K562 (cell line): Measurements from ENCODE around the gene VIM. TPM values are rescaled to one million over a fixed set of nuclear protein-coding genes. Genes with fewer than 3 reads are reported as not detected.

Experiments
- CHCHD3 ChIP-seq: fragments of 250-450 bp; sonication (Bioruptor Pico); IDR thresholded peaks from 2 replicates; pipeline ENCODE4 v2.1.2; 2022; ENCODE audit warnings: mild to moderate bottlenecking
- CTBP1 ChIP-seq: fragments of 450-650 bp; IDR thresholded peaks from 2 replicates; pipeline ENCODE4 v1.6.1; 2016; ENCODE audit warnings: borderline replicate concordance
- CXXC5 ChIP-seq: fragments of 250-450 bp; sonication (Bioruptor Pico); IDR thresholded peaks from 2 replicates; pipeline ENCODE4 v1.8.0; 2022; ENCODE audit warnings: inconsistent platforms, mild to moderate bottlenecking, moderate library complexity
- HCFC1 ChIP-seq: IDR thresholded peaks from 2 replicates; pipeline ENCODE4 v1.6.1; 2012; ENCODE audit warnings: low read depth, low read length, improper control_type of control experiment
- POLR2A ChIP-seq: fragments of 450-650 bp; conservative IDR thresholded peaks from 2 replicates; pipeline ENCODE4 v1.6.1; 2016
- RBFOX2 ChIP-seq: fragments of 200-400 bp; formaldehyde crosslinking; IDR thresholded peaks from 2 replicates; pipeline ENCODE4 v1.6.1; 2017; ENCODE audit warnings: low read depth, mild to moderate bottlenecking, low read length, moderate library complexity
- RBM14 ChIP-seq: fragments of 200-400 bp; formaldehyde crosslinking; IDR thresholded peaks from 2 replicates; pipeline ENCODE4 v1.6.1; 2018; ENCODE audit warnings: low read depth, mild to moderate bottlenecking, low read length, moderate library complexity, borderline replicate concordance; ENCODE audit not compliant: insufficient read depth
- SNRNP70 ChIP-seq: fragments of 200-400 bp; formaldehyde crosslinking; optimal IDR thresholded peaks from 2 replicates; pipeline ENCODE3; 2017; ENCODE audit warnings: low read depth, low read length
- TBP ChIP-seq: optimal IDR thresholded peaks from 2 replicates; pipeline ENCODE3; 2011; ENCODE audit warnings: low read depth, low read length, improper control_type of control experiment
- ZBTB9 ChIP-seq: fragments of 450-650 bp; formaldehyde crosslinking; IDR thresholded peaks from 2 replicates; pipeline ENCODE4 v1.4.0; 2020; ENCODE audit warnings: mild to moderate bottlenecking, moderate library complexity
- polyA plus RNA-seq, 8 experiments: library from polyadenylated mRNA; depleted of rRNA in 4 of 8; stranded (reverse) in 5 of 8; unstranded in 3 of 8; fragments of >200 nt; fragmentation: Nextera tagmentation in 2 of 8; fragmentation: Illumina TruSeq in 1 of 8; extraction: Ambion mirVana in 2 of 8; extraction: Trizol in 1 of 8; gene quantifications; 2 replicates each; pipeline versions ENCODE4 v1.2.1 to v1.2.3, GENCODE V29; 2011 to 2014; ENCODE audit warnings: inconsistent platforms in 1 of 8, missing spikeins in 1 of 8
- total RNA-seq, 7 experiments: library from RNA; depleted of rRNA in 6 of 7; stranded (reverse); fragments of >200 nt in 6 of 7; fragmentation: Illumina TruSeq in 2 of 7; extraction: Trizol in 2 of 7; gene quantifications; 2 replicates each; pipeline versions ENCODE4 v1.2.1 to v1.2.3, GENCODE V29; 2011 to 2021; ENCODE audit warnings: low replicate concordance in 1 of 7
- TF ChIP-seq, protein P1 (sequence below): fragments of 200-600 bp; sonication (generic); IDR thresholded peaks from one replicate; pipeline ENCODE4 v1.6.1; 2012; ENCODE audit warnings: mild to moderate bottlenecking, low read depth, low read length, inconsistent platforms

Gene VIM
- total and polyA plus RNA-seq, 9 of the 15 experiments (the other 6 are each of a cell fraction or from before 2014, with no cell fraction given): 86.0 to 621 (median 383) TPM

DNA sequence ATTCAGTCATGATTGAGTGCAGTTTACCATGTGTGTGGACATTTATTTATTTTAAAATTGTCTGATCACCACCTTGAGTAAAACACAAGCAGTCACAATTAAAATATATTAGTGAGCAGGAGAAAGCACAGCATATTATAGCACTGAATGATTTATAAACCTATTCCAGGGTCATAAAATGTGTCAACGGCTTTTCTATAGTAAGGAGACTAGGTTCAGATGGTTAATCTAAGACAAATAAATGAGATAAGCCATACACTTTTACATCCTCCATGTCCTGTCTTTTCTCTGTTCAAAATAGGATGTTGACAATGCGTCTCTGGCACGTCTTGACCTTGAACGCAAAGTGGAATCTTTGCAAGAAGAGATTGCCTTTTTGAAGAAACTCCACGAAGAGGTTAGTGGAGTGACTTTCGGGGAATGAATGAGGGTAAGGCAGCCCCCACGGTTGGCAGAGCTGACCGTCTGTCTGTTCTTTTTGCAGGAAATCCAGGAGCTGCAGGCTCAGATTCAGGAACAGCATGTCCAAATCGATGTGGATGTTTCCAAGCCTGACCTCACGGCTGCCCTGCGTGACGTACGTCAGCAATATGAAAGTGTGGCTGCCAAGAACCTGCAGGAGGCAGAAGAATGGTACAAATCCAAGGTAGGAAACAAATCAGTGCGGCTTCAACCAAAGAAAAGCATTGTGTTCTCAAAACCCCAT, 5.4 kb downstream of the VIM start (continued):
- TF ChIP-seq, protein P1, sequence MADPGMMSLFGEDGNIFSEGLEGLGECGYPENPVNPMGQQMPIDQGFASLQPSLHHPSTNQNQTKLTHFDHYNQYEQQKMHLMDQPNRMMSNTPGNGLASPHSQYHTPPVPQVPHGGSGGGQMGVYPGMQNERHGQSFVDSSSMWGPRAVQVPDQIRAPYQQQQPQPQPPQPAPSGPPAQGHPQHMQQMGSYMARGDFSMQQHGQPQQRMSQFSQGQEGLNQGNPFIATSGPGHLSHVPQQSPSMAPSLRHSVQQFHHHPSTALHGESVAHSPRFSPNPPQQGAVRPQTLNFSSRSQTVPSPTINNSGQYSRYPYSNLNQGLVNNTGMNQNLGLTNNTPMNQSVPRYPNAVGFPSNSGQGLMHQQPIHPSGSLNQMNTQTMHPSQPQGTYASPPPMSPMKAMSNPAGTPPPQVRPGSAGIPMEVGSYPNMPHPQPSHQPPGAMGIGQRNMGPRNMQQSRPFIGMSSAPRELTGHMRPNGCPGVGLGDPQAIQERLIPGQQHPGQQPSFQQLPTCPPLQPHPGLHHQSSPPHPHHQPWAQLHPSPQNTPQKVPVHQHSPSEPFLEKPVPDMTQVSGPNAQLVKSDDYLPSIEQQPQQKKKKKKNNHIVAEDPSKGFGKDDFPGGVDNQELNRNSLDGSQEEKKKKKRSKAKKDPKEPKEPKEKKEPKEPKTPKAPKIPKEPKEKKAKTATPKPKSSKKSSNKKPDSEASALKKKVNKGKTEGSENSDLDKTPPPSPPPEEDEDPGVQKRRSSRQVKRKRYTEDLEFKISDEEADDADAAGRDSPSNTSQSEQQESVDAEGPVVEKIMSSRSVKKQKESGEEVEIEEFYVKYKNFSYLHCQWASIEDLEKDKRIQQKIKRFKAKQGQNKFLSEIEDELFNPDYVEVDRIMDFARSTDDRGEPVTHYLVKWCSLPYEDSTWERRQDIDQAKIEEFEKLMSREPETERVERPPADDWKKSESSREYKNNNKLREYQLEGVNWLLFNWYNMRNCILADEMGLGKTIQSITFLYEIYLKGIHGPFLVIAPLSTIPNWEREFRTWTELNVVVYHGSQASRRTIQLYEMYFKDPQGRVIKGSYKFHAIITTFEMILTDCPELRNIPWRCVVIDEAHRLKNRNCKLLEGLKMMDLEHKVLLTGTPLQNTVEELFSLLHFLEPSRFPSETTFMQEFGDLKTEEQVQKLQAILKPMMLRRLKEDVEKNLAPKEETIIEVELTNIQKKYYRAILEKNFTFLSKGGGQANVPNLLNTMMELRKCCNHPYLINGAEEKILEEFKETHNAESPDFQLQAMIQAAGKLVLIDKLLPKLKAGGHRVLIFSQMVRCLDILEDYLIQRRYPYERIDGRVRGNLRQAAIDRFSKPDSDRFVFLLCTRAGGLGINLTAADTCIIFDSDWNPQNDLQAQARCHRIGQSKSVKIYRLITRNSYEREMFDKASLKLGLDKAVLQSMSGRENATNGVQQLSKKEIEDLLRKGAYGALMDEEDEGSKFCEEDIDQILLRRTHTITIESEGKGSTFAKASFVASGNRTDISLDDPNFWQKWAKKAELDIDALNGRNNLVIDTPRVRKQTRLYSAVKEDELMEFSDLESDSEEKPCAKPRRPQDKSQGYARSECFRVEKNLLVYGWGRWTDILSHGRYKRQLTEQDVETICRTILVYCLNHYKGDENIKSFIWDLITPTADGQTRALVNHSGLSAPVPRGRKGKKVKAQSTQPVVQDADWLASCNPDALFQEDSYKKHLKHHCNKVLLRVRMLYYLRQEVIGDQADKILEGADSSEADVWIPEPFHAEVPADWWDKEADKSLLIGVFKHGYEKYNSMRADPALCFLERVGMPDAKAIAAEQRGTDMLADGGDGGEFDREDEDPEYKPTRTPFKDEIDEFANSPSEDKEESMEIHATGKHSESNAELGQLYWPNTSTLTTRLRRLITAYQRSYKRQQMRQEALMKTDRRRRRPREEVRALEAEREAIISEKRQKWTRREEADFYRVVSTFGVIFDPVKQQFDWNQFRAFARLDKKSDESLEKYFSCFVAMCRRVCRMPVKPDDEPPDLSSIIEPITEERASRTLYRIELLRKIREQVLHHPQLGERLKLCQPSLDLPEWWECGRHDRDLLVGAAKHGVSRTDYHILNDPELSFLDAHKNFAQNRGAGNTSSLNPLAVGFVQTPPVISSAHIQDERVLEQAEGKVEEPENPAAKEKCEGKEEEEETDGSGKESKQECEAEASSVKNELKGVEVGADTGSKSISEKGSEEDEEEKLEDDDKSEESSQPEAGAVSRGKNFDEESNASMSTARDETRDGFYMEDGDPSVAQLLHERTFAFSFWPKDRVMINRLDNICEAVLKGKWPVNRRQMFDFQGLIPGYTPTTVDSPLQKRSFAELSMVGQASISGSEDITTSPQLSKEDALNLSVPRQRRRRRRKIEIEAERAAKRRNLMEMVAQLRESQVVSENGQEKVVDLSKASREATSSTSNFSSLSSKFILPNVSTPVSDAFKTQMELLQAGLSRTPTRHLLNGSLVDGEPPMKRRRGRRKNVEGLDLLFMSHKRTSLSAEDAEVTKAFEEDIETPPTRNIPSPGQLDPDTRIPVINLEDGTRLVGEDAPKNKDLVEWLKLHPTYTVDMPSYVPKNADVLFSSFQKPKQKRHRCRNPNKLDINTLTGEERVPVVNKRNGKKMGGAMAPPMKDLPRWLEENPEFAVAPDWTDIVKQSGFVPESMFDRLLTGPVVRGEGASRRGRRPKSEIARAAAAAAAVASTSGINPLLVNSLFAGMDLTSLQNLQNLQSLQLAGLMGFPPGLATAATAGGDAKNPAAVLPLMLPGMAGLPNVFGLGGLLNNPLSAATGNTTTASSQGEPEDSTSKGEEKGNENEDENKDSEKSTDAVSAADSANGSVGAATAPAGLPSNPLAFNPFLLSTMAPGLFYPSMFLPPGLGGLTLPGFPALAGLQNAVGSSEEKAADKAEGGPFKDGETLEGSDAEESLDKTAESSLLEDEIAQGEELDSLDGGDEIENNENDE: no peak
- no peak for TF ChIP-seq HCFC1
- no peak for TF ChIP-seq TBP
- TF ChIP-seq CHCHD3 (CRISPR knock-in tag): no peak
- no peak for TF ChIP-seq CTBP1
- TF ChIP-seq RBM14: no peak
- TF ChIP-seq RBFOX2: peak; percentile 54; the same call in 1 of the 2 replicates
- no peak for TF ChIP-seq ZBTB9 (CRISPR knock-in tag)
- TF ChIP-seq SNRNP70: no peak
- TF ChIP-seq POLR2A: peak; percentile 33
- no peak for TF ChIP-seq CXXC5 (CRISPR knock-in tag)
- TF ChIP-seq, all 486 proteins: peak for 4
